GM12891 (cell line): ENCODE data around the gene CNTNAP5.

Source experiments
- DNase-seq: peaks from one replicate; pipeline ENCODE4 v3.0.0; 2011; ENCODE audit warnings: low spot score; ENCODE audit not compliant: insufficient read length
- FAIRE-seq: peaks from 2 replicates; lab custom pipeline; 2011; peaks lifted over from hg19 to GRCh38; lab: Jason Lieb, UNC
- PAX5 ChIP-seq: IDR thresholded peaks from 2 replicates; pipeline ENCODE4 v1.6.1; 2011; ENCODE audit warnings: low read length, moderate library complexity, mild to moderate bottlenecking; ENCODE audit not compliant: insufficient read depth, severe bottlenecking
- POLR2A ChIP-seq: IDR thresholded peaks from 2 replicates; pipeline ENCODE4 v1.6.1; 2011; ENCODE audit warnings: low read depth, low read length, control low read depth
- POLR2AphosphoS5 ChIP-seq: IDR thresholded peaks from 2 replicates; pipeline ENCODE4 v1.6.1; 2011; ENCODE audit warnings: low read depth, low read length, control low read depth
- POU2F2 ChIP-seq: IDR thresholded peaks from 2 replicates; pipeline ENCODE4 v1.6.1; 2011; ENCODE audit warnings: low read depth, mild to moderate bottlenecking, control low read depth, low read length, moderate library complexity
- SPI1 ChIP-seq: IDR thresholded peaks from 2 replicates; pipeline ENCODE4 v1.6.1; 2011; ENCODE audit warnings: low read depth, low read length, control low read depth
- TAF1 ChIP-seq: IDR thresholded peaks from 2 replicates; pipeline ENCODE4 v1.6.1; 2011; ENCODE audit warnings: low read depth, low read length, control low read depth

The CNTNAP5 gene

DNA sequence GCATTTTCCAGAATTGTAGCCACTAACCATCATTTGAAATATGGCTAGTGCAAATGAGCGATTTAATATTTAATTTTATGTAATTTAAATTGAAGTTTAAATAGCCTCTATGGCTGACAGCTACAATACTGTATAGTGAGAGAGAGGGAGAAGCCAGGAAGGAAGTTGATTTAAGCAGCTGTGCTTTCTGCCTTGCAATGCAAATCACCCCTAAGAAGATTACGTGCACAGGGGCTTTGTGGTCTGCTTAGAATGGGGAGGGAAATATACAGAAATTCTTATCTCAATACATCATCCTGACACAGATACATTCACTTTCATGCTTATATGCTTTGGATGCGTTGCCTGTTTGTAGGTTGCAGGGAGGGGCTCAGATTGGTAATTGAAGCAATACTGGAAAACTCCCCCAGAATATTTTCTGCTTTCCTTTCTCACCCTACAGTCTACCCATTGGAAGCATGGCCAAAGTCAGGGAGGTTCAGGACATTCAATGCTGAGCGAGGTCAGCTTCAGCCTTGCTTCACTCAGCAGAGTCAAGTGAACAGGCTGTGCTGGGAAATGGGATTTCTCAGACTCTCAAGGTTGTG, 674.0 kb downstream of the CNTNAP5 start:
- TF ChIP-seq SPI1 (no peak), PAX5 (no peak), TAF1 (no peak), POU2F2 (no peak), POLR2AphosphoS5 (no peak), POLR2A (no peak)
- DNase-seq (no peak), FAIRE-seq (no peak)

DNA sequence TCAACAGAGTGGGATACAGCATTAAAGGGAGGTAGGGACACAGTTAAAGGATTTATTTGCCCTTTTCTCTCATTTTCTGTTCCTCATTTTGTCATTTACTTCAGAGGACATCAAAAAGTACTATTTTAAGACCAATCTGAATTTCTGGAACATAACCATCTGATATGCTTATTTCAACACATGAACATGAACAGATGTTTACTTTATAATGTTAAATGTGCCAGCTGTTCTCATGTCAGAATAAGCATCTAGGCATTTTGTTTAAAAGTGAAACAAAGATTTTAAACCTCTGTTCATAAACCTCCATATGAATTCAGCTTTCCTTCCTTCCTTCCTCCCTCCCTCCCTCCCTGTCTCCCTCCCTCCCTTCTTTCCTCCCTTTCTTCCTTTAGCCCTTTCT, 677.7 kb downstream of the CNTNAP5 start:
- DNase-seq (no peak), FAIRE-seq (no peak)
- TF ChIP-seq POU2F2 (no peak), PAX5 (no peak), POLR2AphosphoS5 (no peak), SPI1 (no peak), POLR2A (no peak), TAF1 (no peak)

DNA sequence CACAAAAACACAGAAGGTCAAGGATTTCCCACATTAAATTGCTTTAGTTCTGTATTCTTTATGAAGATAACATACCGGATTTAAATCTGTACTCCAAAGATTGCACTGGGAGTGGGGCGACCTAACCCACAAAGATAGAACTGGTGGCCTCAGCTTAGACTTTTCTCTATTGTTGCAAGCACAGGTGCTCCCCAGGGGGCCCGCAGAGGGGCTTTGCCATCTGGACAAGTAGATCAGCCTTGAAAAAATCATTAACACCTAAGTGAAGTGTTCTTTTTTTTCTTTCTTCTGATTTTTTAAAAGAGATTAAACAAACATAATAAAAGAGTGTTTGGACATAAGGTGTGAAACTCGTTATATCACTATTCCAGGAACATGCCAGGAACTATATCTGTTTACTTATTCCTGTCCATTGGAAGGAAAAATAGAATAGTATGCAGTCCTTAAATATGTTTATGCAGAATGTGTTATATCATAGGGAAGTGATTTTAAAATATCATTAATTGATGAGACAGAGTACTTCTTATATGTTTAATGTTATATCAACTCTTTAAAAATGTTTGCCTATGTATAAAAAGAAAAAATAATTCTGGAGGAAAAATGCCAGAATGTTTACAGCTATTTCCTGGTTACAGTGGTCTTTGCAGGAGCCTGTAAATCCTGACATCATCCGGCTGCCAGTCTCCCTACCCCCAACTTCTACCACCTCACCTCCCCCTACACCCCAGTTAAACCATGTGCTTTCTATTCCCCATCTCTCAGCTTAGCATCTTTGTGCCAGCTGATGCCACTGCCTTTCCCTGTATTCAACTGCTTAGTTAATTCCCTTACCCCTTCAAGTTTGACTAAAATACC, 679.2 kb downstream of the CNTNAP5 start:
- no peak for FAIRE-seq
- TF ChIP-seq POLR2AphosphoS5 = no peak
- no peak for TF ChIP-seq TAF1
- TF ChIP-seq POU2F2 = no peak
- TF ChIP-seq PAX5 = no peak
- no peak for DNase-seq

DNA sequence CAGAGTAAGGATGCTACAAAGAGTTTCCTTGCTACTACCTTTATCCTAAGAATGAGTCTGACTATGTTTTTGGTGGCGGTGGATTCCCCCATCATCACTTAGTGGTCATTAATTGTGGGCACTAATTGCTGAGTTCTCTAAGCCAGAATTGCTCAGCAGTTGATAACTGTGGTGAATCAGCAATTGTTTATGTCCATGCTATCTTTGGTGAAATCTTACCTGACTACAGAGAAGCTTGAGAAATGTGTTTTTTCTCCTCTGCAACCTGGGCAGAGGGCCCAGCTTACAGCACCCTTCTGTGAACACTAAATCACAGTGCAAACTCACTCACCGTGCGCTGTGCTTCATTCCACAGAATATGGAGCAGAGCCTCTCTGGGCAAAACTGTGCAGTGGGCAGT, 683.6 kb downstream of the CNTNAP5 start:
- no peak for DNase-seq
- no peak for FAIRE-seq
- no peak for TF ChIP-seq SPI1
- TF ChIP-seq PAX5 = no peak
- TF ChIP-seq POLR2A = no peak
- TF ChIP-seq TAF1 = no peak
- no peak for TF ChIP-seq POU2F2
- TF ChIP-seq POLR2AphosphoS5 = no peak

DNA sequence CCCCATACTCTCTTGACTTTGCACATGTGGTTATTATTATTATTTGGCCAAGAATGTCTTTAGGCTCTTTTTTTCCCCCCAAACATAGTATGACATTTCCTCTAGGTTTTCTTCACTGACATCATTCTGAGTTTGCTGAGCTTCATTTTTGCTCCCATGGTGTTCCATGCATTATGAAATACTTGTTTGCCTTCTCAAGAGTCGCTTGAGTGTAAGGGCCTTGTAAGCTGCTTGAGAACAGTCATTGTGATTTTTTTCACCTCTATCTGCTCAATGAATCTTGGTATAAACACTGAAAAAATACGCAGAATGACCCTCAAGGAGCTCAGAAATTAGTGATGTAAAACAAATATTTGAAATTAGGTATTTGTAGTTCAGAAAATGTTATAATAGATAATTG, 688.9 kb downstream of the CNTNAP5 start:
- no peak for DNase-seq
- TF ChIP-seq POLR2A = no peak
- no peak for TF ChIP-seq SPI1
- no peak for TF ChIP-seq POU2F2
- no peak for TF ChIP-seq PAX5
- TF ChIP-seq POLR2AphosphoS5 = no peak
- no peak for TF ChIP-seq TAF1
- FAIRE-seq = no peak

DNA sequence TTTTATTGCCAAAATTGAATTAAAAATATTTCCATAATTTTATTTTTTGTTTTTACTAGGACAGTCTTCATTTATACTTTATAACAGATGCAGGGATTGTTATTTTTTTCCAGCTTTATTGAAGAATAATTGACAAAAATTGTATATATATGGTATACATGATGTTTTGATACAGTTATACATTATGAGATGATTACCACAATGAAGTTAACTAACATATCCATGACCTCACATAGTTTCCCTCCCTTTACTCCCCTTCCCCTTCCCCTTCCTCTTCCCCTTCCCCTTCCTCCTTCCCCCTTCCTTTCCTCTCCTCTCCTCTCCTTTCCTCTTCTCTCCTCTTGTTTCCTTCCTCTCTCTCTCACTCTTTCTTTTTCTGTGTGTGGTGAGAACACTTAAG, 700.1 kb downstream of the CNTNAP5 start:
- TF ChIP-seq POLR2A = no peak
- no peak for TF ChIP-seq POLR2AphosphoS5
- TF ChIP-seq POU2F2 = no peak
- no peak for TF ChIP-seq PAX5
- TF ChIP-seq TAF1 = no peak
- no peak for TF ChIP-seq SPI1
- DNase-seq (no peak), FAIRE-seq (no peak)

DNA sequence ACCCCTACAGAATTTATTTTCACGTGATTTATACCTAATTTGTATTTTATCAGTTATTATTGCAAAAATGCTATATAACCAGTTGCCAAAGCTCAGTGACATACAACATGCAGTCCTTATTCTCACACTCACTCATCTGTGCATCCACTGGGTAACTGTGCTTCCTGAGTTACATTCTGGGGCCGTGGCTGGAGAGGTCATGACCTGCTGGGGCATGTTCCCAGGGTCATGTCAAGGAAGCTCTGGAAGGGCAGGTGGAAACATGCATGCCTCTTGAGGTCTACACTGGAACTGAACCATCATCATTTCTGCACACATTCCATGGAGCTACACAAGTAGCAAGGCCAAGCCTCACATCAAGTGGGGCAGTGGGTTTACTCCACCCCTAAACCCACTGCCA, 715.5 kb downstream of the CNTNAP5 start:
- no peak for TF ChIP-seq SPI1
- no peak for TF ChIP-seq POLR2AphosphoS5
- TF ChIP-seq TAF1 = no peak
- TF ChIP-seq POU2F2 = no peak
- no peak for TF ChIP-seq POLR2A
- no peak for TF ChIP-seq PAX5
- DNase-seq (no peak), FAIRE-seq (no peak)

DNA sequence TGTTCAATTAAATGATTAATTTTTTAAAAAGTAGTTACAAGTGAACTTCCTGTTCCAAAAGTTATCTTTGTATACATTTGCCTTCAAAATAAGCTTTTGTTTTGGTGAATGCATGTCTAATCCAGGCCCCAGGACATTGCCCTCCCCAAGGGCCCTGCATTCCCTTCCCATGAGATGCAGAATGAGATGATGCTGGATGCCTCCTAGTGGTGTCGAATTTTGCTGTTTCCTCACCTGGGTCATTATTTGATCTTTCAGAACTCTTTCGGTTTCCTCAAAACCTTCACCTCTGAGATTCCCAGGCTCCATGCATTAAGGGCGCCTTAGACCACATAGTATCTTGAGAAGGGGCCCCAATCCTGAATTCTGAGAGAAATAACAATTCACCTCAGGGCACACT, 728.8 kb downstream of the CNTNAP5 start:
- TF ChIP-seq POLR2AphosphoS5 (no peak), TAF1 (no peak), POLR2A (no peak), POU2F2 (no peak), SPI1 (no peak), PAX5 (no peak)
- no peak for DNase-seq

DNA sequence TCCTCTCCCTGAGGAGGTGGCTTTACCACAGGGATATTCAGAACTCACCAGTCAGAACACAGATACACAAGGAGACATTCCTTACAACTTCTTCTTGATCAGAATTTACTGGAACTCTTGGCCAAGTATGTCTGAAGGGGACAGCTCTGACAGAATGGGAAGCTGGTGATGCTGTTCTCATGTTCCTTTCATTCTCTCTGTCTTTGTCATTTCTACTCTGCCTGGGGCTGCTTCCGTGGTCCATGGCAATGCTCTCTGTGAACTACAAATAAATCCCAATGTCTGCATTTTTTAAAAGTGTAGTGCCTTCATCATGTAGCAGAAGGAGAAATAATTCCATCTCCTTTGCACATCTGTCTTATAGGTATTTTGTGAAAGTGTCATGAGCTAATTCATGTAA, 730.3 kb downstream of the CNTNAP5 start:
- no peak for DNase-seq
- FAIRE-seq = no peak
- no peak for TF ChIP-seq POLR2AphosphoS5
- TF ChIP-seq PAX5 = no peak
- TF ChIP-seq POLR2A = no peak
- TF ChIP-seq SPI1 = no peak
- TF ChIP-seq TAF1 = no peak
- TF ChIP-seq POU2F2 = no peak

More for the DNA sequence above, 728.8 kb downstream of the CNTNAP5 start:
- no peak for FAIRE-seq

DNA sequence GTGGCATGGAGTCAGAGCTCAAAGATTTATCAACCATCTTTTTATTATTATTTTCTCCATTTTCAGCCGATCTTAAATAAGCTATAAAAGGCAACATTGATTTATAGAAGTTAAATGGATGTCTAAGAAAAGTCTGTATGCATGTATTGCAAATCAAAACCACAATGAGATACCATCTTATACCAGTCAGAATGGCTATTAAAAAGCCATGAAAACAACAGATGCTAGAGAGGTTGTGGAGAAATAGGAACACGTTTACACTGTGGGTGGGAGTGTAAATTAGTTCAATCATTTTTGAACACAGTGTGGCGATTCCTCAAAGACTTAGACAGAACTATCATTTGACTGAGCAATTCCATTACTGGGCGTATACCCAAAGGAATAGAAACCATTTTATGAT, 731.0 kb downstream of the CNTNAP5 start:
- no peak for DNase-seq
- FAIRE-seq = no peak
- TF ChIP-seq PAX5 (no peak), POLR2A (no peak), SPI1 (no peak), POLR2AphosphoS5 (no peak), TAF1 (no peak), POU2F2 (no peak)
